B cell (primary cell): ENCODE results near the gene CDK11A.
"Not testable (repeated sequence)": the region's sequence is repeated elsewhere in the genome, so short reads cannot be mapped to it uniquely, and the experiment has no call there.

ENCODE experiments used
- EZH2 ChIP-seq: IDR thresholded peaks from 2 replicates; pipeline ENCODE4 v1.6.1; 2012; ENCODE audit warnings: borderline replicate concordance, low read depth, mild to moderate bottlenecking, moderate library complexity, low read length; ENCODE audit not compliant: insufficient read depth, poor library complexity, severe bottlenecking
- TF ChIP-seq, protein P1 (sequence below): fragments of 200-600 bp; IDR thresholded peaks from one replicate; pipeline ENCODE4 v1.8.0; 2022; ENCODE audit warnings: antibody characterized with exemption, mild to moderate bottlenecking

- TF ChIP-seq, protein P1, sequence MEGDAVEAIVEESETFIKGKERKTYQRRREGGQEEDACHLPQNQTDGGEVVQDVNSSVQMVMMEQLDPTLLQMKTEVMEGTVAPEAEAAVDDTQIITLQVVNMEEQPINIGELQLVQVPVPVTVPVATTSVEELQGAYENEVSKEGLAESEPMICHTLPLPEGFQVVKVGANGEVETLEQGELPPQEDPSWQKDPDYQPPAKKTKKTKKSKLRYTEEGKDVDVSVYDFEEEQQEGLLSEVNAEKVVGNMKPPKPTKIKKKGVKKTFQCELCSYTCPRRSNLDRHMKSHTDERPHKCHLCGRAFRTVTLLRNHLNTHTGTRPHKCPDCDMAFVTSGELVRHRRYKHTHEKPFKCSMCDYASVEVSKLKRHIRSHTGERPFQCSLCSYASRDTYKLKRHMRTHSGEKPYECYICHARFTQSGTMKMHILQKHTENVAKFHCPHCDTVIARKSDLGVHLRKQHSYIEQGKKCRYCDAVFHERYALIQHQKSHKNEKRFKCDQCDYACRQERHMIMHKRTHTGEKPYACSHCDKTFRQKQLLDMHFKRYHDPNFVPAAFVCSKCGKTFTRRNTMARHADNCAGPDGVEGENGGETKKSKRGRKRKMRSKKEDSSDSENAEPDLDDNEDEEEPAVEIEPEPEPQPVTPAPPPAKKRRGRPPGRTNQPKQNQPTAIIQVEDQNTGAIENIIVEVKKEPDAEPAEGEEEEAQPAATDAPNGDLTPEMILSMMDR: not testable (repeated sequence)
- TF ChIP-seq EZH2: not testable (repeated sequence)
Measured at GRCh38 chr1:1702506-1702905, 21.7 kb downstream of the CDK11A start.
